LNCaP clone FGC (cell line): Measurements from ENCODE around the gene SYT12.
"Not testable (repeated sequence)": the region's sequence is repeated elsewhere in the genome, so short reads cannot be mapped to it uniquely, and the experiment has no call there.

Experiments
- DNase-seq: peaks from one replicate; pipeline ENCODE4 v3.0.0-alpha.2; 2011; ENCODE audit warnings: low read depth
- H3K4me3 ChIP-seq: 2 replicates; pipeline ENCODE4 v1.5.1; 2011; ENCODE audit warnings: mild to moderate bottlenecking, low read depth, low read length, control low read depth
- CTCF ChIP-seq: IDR thresholded peaks from 2 replicates; pipeline ENCODE4 v1.5.1; 2012; ENCODE audit warnings: mild to moderate bottlenecking; ENCODE audit not compliant: control insufficient read depth, insufficient read depth; ENCODE audit errors: extremely low read depth

The SYT12 gene

GRCh38 chr11:66986178-66986545, 36.8 kb upstream of the SYT12 start:
- peak; percentile 3 for DNase-seq
- H3K4me3 ChIP-seq, result no peak overlapping the region
- no peak for TF ChIP-seq CTCF

- H3K4me3 ChIP-seq, result no peak overlapping the region
- TF ChIP-seq CTCF, result no peak
- DNase-seq, result no peak
Measured at GRCh38 chr11:66987158-66987620, 35.7 kb upstream of the SYT12 start.

GRCh38 chr11:66987924-66988637, 34.9 kb upstream of the SYT12 start:
- no peak overlapping the region for H3K4me3 ChIP-seq
- TF ChIP-seq CTCF, result no peak
- no peak for DNase-seq

- H3K4me3 ChIP-seq, result not testable (repeated sequence)
Measured at GRCh38 chr11:66988741-66989140, 34.2 kb upstream of the SYT12 start.

GRCh38 chr11:66989360-66989759, 33.6 kb upstream of the SYT12 start:
- H3K4me3 ChIP-seq, DNase-seq: not testable (repeated sequence)

More at GRCh38 chr11:66988741-66989140, 34.2 kb upstream of the SYT12 start:
- DNase-seq, result not testable (repeated sequence)

GRCh38 chr11:66992041-66992440, 30.9 kb upstream of the SYT12 start:
- no peak for TF ChIP-seq CTCF
- H3K4me3 ChIP-seq, result no peak overlapping the region
- DNase-seq, result no peak

GRCh38 chr11:66996609-66997273, 26.2 kb upstream of the SYT12 start:
- no peak for DNase-seq
- no peak overlapping the region for H3K4me3 ChIP-seq
- TF ChIP-seq CTCF, result no peak

GRCh38 chr11:66999555-66999954, 23.4 kb upstream of the SYT12 start:
- TF ChIP-seq CTCF, result no peak
- no peak overlapping the region for H3K4me3 ChIP-seq
- no peak for DNase-seq
